GM15510 (cell line): ENCODE results near the gene LPP.

Source experiments
- POLR2A ChIP-seq: IDR thresholded peaks from 3 replicates; pipeline ENCODE4 v1.6.1; 2011; ENCODE audit warnings: borderline replicate concordance; ENCODE audit not compliant: insufficient read length; ENCODE audit errors: extremely low read depth

Gene LPP

DNA sequence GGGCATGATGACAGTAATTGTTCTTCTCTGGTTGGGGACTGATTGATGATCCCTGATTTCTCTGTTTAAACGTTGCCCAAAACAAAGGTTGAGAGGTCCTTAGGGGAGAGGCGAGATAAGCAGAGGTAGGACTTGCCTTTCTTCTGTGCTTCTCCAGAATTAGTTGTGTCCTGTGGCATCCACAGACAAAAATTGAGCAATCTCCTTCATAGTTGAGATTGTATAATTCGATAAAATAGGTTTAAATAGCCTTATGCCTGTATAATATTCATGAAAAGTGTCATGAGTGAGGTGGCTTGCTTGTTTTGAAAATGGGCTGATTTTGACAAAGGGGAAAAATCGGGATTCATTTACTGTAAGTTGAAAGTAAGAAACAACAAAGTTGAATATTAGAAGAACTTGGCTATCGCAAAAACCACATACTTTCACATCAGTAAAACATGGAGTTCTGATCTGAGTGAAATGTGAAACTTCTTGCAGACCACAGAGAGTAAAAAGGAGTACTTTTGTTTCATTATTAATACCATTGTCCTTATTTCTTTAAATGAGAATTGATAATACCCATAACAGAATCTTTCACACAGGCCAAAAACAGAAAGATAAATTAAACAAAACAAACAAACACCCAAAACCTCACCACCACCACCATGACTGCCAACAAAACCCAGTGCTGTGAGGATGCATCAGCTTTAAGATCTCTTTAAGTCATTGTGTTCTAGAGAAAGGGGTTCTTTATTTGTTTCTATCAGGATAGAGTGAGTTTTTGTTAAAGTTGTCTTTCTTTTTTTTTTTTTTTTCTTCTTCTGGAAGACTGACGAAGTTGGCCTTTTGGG, 155.7 kb downstream of the LPP start:
- no peak for TF ChIP-seq POLR2A

GRCh38 chr3:188310270-188310710, 156.3 kb downstream of the LPP start:
- TF ChIP-seq POLR2A = no peak

GRCh38 chr3:188315553-188315952, 161.6 kb downstream of the LPP start:
- TF ChIP-seq POLR2A = no peak

- TF ChIP-seq POLR2A = no peak
Observed at GRCh38 chr3:188316021-188316722, 162.2 kb downstream of the LPP start.

DNA sequence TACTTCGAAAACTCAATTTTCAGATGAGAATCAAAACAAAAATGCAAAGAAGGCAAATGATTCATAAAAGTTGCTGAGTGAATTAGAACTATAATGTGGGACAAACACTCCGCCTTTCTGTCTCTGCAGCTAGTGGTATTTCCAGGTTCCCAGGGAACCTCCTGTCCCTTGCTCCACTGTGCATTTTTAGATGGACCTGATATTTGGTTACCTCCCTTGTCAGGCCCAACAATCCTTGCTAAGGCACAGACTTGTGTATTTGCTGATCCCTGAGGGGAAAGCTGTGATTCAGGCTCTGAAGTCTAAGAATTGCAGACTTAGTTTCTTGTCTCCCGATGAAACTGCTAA, 162.7 kb downstream of the LPP start:
- TF ChIP-seq POLR2A = no peak

DNA sequence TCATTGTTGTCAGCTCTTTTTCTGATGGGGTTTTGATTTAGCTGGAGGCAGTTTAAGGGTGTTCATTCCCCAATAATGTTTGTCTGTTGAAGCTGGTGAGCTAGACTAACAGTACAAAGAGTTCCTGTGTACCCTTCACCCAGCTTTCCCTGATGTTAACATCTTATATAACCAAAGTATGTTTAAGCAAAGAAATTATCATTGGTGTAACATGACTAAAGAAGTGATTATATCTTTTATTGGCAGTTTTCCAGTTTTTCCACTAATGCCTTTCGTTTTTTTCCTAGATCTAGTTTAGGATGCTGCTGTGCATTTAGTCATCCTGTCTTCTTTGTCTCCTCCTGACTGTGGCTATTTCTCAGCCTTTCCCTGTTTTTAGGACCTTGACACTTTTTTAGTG, 165.6 kb downstream of the LPP start:
- no peak for TF ChIP-seq POLR2A

DNA sequence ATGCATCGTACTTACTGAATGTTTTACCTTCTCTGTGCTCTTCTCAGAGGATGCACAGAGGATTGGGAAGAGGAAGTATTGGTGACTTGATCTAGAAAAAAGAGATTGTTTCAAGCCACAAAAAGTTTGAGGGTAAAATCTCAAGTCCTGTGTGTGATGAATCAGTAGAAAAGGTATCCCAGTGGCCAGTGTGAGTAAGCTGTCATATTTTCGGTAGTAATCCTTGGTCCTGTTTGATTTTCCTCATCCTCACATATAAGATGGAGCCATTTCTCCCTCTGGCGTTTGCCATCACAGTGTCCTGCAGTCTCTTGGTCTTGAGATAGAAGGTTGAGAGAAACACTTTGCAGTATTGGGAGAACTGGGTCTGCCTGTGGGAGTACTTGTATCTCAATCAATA, 166.8 kb downstream of the LPP start:
- TF ChIP-seq POLR2A = no peak

- TF ChIP-seq POLR2A = no peak
Observed at GRCh38 chr3:188321258-188321657, 167.3 kb downstream of the LPP start.

DNA sequence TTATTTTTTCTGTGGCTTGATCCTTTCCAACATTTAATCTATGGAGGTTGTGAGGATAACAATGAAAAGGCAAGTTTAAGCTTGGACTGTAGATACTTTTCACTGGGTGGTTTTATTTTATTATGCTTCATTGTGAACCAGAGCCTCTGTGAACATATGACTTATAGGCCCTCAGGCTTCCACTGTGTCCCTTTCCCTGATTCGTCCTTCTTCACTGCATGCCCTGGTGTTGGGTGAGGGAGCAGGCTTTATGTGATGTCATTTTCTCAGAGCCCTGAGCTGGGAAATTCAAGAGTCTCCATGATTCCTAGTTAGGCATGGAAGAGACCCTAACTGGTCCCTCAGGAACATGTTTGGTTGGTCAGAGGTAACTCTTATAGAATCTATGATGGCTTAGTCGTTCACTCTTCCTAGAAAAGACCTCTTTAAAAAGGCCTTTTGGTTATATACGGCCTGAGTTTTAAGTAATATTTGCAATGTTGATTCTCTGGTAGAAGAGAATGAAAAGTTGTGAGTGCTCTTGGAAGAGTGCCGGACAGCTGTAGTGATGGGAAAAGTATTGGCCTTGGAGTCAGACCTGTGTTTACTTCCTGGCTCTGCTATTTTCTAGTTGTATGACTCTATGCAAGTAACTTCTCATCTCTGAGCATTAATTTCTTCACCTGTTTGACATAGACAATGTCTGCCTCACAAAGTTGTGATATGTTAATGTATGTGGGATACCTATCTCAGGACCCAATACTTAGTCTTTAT, 168.4 kb downstream of the LPP start:
- no peak for TF ChIP-seq POLR2A

DNA sequence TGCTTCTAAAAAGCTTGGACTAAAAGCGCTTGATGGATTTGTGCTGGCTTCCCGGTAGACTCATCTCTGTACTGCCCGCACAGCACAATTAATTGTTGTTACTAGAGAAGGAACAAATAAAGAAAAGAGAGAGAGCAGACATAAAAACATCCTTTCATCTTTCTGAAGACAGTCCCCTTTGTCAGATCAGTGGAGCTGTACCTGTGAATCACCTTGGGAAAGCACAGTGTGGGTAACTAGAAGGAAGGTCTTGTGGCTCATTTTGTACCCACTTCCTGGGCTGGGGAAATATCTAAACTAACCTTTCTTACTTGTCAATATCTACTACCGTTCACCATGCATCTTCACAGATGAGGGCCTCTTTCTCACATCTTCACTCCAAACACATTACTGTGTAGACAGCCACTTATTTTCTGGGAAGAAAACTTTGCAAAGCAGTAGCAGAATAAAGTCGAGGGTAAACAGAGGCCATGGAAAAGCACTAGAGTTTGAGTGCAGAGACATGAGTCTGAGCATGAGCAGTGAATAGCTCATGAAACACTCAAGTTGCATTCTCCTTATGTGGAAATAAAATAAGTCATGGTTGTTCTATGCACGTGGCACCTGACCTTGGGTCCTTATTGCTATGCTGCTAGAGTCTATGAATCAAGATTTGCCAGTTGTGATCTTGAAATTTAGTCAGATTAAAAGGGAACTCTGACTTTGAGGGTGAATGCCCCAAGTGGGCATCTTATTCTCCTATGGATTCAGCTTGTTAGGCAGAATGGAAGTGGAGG, 169.3 kb downstream of the LPP start:
- TF ChIP-seq POLR2A = no peak

DNA sequence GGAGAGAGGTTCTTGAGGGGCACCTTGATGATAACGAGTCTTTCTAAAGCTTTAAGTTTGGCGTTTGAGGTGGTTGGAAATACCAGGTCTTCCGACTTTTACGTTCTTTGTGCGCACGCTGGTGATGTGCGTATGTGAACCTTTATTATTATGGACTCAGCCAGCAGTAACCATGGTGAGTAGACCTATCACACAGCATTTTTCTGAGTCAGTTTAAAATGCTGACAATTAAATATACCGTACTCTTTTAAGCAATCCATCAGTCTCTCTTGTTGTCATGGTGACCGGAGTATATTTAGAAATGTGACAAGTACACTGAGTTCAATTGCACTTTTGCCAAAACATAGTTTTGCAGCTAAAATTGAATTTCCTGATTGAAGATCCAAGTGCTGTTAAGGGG, 172.2 kb downstream of the LPP start:
- TF ChIP-seq POLR2A = no peak

- TF ChIP-seq POLR2A = no peak
Observed at GRCh38 chr3:188326968-188327367, 173.0 kb downstream of the LPP start.

GRCh38 chr3:188327433-188327832, 173.5 kb downstream of the LPP start:
- TF ChIP-seq POLR2A = no peak

DNA sequence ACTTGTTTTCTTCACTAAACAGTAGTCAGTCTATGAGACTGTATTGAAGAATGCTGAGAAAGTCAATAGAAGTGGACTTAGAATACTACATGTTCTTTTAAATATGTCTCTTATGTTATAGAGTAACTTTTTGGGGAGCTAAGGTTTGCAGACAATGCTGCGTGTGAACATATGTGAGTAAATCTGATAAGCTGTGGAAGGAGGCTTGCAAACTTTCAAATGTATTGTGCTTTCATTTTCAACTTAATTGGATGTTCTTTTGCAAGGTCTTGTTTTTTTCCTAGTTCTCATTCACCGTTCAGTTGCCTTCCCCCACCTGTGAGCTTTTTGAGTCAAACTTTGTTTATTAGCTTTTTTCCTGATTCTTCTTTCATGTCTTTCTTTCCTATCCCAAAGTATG, 176.2 kb downstream of the LPP start:
- no peak for TF ChIP-seq POLR2A

DNA sequence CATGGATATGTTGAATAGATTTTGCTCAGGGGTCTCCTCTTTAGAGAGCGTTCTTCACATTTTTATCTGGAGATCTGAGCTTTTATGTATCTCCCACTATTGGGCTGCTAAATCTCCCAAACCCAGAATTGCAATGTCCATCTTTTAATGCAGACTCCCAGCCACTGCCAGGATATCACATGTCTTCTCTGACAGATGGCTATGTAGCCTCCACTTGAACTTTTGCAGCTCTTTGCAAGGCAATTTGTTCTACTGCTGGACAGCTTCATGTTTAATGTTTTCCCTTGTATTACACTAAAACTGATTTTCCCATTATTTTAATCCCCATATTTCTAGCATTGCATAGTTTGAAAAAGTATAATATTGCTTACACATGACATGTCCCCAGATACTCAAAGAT, 177.2 kb downstream of the LPP start:
- no peak for TF ChIP-seq POLR2A
